Adrenal gland (tissue), 5 donors: ENCODE results near the gene LEPROT.

ENCODE experiments used
- POLR2A ChIP-seq, 2 donors: fragments of 450-650 bp; IDR thresholded peaks; one replicate each; pipeline ENCODE4 v1.6.1; 2017; ENCODE audit warnings: antibody characterized with exemption in 2 of 2, mild to moderate bottlenecking in 2 of 2, moderate library complexity in 1 of 2
- TF ChIP-seq, protein P1 (sequence below), 6 experiments: fragments of 450-650 bp in 4 of 6; fragments of 200-600 bp in 2 of 6; sonication (generic) in 1 of 6; IDR thresholded peaks; 1 replicate in 5 of 6; 2 replicates in 1 of 6; pipeline versions ENCODE4 v1.5.1 to v1.8.0; 2016 to 2021; ENCODE audit warnings: antibody characterized with exemption in 6 of 6, mild to moderate bottlenecking in 2 of 6, moderate library complexity in 1 of 6
- donor health status: DM: no; HTN: no; CAD: no.

DNA sequence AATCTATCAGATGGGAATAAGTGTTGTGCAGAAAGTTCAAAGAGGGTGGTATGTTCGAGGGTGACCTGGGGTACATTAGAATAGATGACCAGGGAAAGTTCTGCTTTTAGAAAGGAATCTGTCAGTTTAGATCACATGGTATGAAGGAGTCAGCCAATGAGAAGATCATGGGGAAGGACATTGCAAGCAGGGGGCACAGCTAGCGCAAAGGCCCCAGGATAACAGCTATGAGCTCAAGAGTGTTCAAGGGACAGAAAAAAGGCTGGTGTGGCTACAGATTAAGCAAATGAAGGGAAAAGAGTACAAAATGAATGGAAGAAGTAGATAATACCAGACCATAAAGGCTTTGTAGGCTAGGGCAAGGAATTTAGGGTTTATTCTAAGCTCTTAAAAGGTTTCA, 8.6 kb downstream of the LEPROT start:
- TF ChIP-seq POLR2A (IDR thresholded peaks at IDR 0.05), result no peak
- TF ChIP-seq, protein P1, sequence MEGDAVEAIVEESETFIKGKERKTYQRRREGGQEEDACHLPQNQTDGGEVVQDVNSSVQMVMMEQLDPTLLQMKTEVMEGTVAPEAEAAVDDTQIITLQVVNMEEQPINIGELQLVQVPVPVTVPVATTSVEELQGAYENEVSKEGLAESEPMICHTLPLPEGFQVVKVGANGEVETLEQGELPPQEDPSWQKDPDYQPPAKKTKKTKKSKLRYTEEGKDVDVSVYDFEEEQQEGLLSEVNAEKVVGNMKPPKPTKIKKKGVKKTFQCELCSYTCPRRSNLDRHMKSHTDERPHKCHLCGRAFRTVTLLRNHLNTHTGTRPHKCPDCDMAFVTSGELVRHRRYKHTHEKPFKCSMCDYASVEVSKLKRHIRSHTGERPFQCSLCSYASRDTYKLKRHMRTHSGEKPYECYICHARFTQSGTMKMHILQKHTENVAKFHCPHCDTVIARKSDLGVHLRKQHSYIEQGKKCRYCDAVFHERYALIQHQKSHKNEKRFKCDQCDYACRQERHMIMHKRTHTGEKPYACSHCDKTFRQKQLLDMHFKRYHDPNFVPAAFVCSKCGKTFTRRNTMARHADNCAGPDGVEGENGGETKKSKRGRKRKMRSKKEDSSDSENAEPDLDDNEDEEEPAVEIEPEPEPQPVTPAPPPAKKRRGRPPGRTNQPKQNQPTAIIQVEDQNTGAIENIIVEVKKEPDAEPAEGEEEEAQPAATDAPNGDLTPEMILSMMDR (IDR thresholded peaks at IDR 0.05), result no peak
